Measurements from ENCODE around the gene FLOT2. TPM values are rescaled to one million over a fixed set of nuclear protein-coding genes. Genes with fewer than 3 reads are reported as not detected.
"Not testable (repeated sequence)": the region's sequence is repeated elsewhere in the genome, so short reads cannot be mapped to it uniquely, and the experiment has no call there.

FLOT2 gene
- total RNA-seq, 1 donor from 2014 or later, result 56.2 TPM

- H3K4me3 ChIP-seq, result peak overlapping the region; percentile 83 to 90
- TF ChIP-seq POLR2A (IDR thresholded peaks at IDR 0.05) (no peak), POLR2AphosphoS5 (IDR thresholded peaks at IDR 0.05; ENCODE audit: insufficient read depth in 1 of 2, low read depth in 1 of 2) (no peak), CTCF (IDR thresholded peaks at IDR 0.05) (no peak)
- no peaks in the 10 kb centered on the region for H3K9me3 ChIP-seq
- peak overlapping the region; percentile 93 for H3K27ac ChIP-seq
- H3K36me3 ChIP-seq, result no peaks in the 10 kb centered on the region
- DNase-seq (ENCODE audit: extremely low spot score in 2 of 2), result no peak
- intact Hi-C loops (cut with DNase I), result loop anchor here (5.0 kb wide), 1 partner anchor 136 kb away; no protein-coding TSS in a partner anchor
- no peaks in the 10 kb centered on the region for H3K27me3 ChIP-seq
- H3K4me1 ChIP-seq, result peaks cover 61% of the 10 kb centered on the region
These were observed 415 bp upstream of the FLOT2 start for GRCh38 chr17:28897769-28898526.

- Histone ChIP-seq H3K4me3 (peak overlapping the region; percentile 83 to 90), H3K27me3 (no peaks in the 10 kb centered on the region), H3K36me3 (no peaks in the 10 kb centered on the region), H3K4me1 (peaks cover 61% of the 10 kb centered on the region), H3K27ac (peak overlapping the region; percentile 93), H3K9me3 (no peaks in the 10 kb centered on the region)
- DNase-seq (ENCODE audit: extremely low spot score in 2 of 2), result no peak
- TF ChIP-seq POLR2A (IDR thresholded peaks at IDR 0.05) (no peak), CTCF (IDR thresholded peaks at IDR 0.05) (peak in 1 of 3 experiments; percentile 3)
- intact Hi-C loops (cut with DNase I), result loop anchor here (5.0 kb wide), 1 partner anchor 134 kb away; no protein-coding TSS in a partner anchor
These were observed 1.0 kb downstream of the FLOT2 start for GRCh38 chr17:28896491-28896883.

GRCh38 chr17:28895794-28896447 is 1.6 kb downstream of the FLOT2 start:
- no peak for DNase-seq (ENCODE audit: extremely low spot score in 2 of 2)
- H3K9me3 ChIP-seq, result no peaks in the 10 kb centered on the region
- intact Hi-C loops (cut with DNase I), result loop anchor here (5.0 kb wide), 1 partner anchor 134 kb away; no protein-coding TSS in a partner anchor
- peak overlapping the region; percentile 83 to 90 for H3K4me3 ChIP-seq
- no peaks in the 10 kb centered on the region for H3K27me3 ChIP-seq
- H3K4me1 ChIP-seq, result peaks cover 57% of the 10 kb centered on the region
- peak overlapping the region; percentile 93 for H3K27ac ChIP-seq
- no peaks in the 10 kb centered on the region for H3K36me3 ChIP-seq
- TF ChIP-seq POLR2AphosphoS5 (IDR thresholded peaks at IDR 0.05; ENCODE audit: insufficient read depth in 1 of 2, low read depth in 1 of 2) (no peak), CTCF (IDR thresholded peaks at IDR 0.05) (no peak), POLR2A (IDR thresholded peaks at IDR 0.05) (no peak)

GRCh38 chr17:28893248-28894183 is 4.0 kb downstream of the FLOT2 start:
- H3K9me3 ChIP-seq; H3K4me3 ChIP-seq; H3K27me3 ChIP-seq; H3K36me3 ChIP-seq; DNase-seq (ENCODE audit: extremely low spot score in 2 of 2); intact Hi-C loops (cut with DNase I): not testable (repeated sequence)
- peaks cover 65% of the 10 kb centered on the region for H3K4me1 ChIP-seq
- peak overlapping the region; percentile 27 for H3K27ac ChIP-seq

GRCh38 chr17:28892024-28892423 is 5.5 kb downstream of the FLOT2 start:
- H3K4me1 ChIP-seq, result peaks cover 56% of the 10 kb centered on the region
- intact Hi-C loops (cut with DNase I), result no loop called here

More at GRCh38 chr17:28892024-28892423, 5.5 kb downstream of the FLOT2 start:
- Histone ChIP-seq H3K27me3 (no peaks in the 10 kb centered on the region), H3K4me3 (no peak overlapping the region), H3K36me3 (peaks cover 0 to 6% of the 10 kb centered on the region in 2 donors), H3K27ac (no peak overlapping the region), H3K9me3 (no peaks in the 10 kb centered on the region)
- no peak for DNase-seq (ENCODE audit: extremely low spot score in 2 of 2)
- TF ChIP-seq POLR2AphosphoS5 (IDR thresholded peaks at IDR 0.05; ENCODE audit: insufficient read depth in 1 of 2, low read depth in 1 of 2) (no peak), POLR2A (IDR thresholded peaks at IDR 0.05) (no peak)
